GM18951 (cell line): ENCODE results near the gene ARSB.

Source experiments
- POLR2A ChIP-seq: IDR thresholded peaks from 4 replicates; pipeline ENCODE4 v1.6.1; 2011; ENCODE audit warnings: mild to moderate bottlenecking; ENCODE audit not compliant: insufficient read length, insufficient read depth; ENCODE audit errors: extremely low read depth
- in situ Hi-C: fragments of 300-500 bp; cut with MboI; formaldehyde crosslinking; loops from one replicate; pipeline ENCODE4 v1.12.0; 2022; ENCODE audit warnings: low sequenced_read_pairs, mixed read lengths, inconsistent platforms; ENCODE audit not compliant: unreplicated experiment

Gene ARSB

DNA sequence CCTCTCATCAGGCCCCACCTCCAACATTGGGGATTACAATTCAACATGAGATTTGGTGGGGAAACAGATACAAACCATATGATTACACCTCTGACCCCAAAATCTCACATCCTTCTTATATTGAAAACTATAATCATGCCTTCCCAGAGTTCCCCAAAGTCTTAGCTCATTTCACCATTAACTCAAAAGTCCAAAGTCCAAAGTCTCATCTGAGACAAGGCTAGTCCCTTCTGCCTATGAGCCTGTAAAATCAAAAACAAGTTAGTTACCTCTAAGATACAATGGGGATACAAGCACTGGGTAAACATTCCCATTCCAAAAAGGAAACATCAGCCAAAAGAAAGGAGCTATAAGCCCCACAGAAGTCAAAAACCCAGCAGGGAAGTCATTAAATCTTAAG is 26.8 kb upstream of the ARSB start:
- in situ Hi-C loops = loop anchor here (25.0 kb wide), 1 partner anchor 450 kb away; no protein-coding TSS in a partner anchor

DNA sequence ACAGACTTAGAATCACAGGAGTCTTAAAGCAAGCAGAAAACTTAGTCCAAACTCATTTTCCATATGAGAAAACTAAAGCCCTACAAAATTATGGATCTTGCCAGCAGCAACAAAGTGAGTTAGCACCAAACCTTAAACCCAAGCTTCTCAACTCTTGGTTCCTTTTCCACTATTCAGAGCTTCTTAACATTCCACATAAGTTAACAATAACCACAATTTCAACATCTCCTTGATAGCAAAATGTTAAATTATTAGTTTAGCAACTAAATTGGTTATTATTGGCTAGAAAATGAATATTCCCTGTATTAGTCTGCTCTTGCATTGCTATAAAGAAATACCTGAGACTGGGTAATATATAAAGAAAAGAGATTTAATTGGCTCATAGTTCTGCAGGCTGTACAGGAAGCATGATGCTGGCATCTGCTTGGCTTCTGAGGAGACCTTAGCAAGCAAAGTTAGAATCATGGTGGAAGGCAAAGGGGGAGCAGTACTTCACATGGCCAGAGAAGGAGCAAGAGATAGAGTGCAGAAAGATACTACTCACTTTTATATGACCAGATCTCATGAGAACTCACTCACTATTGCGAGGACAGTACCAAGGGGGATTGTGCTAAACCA is 26.2 kb upstream of the ARSB start:
- no peak for TF ChIP-seq POLR2A
- in situ Hi-C loops = loop anchor here (25.0 kb wide), 1 partner anchor 451 kb away; no protein-coding TSS in a partner anchor

More for the DNA sequence above, 26.8 kb upstream of the ARSB start:
- no peak for TF ChIP-seq POLR2A

DNA sequence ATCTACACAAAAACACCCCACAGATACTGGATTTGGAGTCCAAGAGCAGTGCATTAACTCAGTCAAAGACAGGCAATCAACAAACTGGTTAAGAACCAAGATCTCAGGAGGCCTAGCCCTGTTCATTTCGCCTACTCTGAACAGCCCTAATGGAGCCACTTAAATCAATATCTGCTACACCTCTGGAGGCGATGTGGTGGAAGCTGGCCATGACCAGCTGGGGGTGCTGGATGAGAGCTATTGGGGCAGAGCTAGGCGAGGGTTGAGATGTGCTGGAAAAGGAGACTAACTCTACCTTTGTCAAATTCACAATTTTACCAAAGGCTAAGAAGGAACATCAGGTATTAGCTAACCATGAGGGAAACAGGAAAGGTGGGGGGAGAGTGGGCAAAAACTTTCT is 23.3 kb upstream of the ARSB start:
- TF ChIP-seq POLR2A = no peak
- in situ Hi-C loops = loop anchor here (25.0 kb wide), 1 partner anchor 454 kb away; no protein-coding TSS in a partner anchor

DNA sequence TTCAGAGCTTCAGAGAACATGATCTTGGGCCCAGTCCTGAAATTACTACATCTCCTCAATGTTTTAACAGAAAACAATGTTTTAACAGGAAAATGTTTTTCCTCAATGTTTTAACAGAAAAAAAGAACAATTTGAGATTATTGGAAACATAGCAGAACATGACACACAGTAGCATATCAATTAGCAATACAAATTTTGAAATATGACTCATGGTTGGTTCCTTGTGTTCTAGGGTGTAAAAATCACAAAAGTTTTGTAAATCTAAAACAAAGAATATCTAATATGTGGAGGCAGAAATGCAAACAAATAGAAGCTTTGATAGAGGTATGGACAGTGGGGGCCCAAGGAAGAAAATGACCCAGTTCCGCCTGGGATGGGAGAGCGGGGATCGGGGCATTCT is 22.8 kb upstream of the ARSB start:
- TF ChIP-seq POLR2A = no peak
- in situ Hi-C loops = loop anchor here (25.0 kb wide), 1 partner anchor 454 kb away; no protein-coding TSS in a partner anchor

DNA sequence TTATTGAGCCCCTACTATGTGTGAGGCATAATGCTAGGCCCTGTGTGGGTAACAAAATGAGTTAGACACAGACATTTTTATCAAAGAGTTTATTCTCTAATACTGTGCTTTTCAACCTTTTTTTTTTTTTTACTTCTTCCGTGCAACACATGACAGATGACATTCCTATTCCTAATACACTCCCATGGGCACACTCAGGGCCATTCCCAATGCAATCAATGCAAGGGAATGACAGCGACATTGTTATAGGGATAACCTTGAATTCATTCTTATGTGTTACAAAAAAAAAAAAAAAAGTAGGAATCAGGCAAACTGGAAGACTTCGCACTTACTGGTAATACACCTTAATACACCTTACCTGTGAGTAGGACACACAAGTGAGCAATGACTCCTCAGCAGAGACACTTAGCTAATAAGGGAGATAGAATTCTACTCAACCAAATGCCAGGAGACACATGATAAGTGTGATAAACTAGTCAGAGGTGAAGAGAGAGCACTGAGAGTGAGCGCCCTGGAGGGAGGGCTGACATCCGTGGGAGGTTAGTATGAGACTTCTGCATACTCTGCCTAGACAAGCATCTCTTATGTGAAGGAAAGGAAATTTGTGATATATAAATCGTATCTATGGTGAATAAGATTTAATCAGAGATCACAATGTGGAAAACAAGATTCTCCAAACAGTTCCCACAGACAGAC is 21.0 kb upstream of the ARSB start:
- no peak for TF ChIP-seq POLR2A
- in situ Hi-C loops = loop anchor here (25.0 kb wide), 1 partner anchor 456 kb away; no protein-coding TSS in a partner anchor

DNA sequence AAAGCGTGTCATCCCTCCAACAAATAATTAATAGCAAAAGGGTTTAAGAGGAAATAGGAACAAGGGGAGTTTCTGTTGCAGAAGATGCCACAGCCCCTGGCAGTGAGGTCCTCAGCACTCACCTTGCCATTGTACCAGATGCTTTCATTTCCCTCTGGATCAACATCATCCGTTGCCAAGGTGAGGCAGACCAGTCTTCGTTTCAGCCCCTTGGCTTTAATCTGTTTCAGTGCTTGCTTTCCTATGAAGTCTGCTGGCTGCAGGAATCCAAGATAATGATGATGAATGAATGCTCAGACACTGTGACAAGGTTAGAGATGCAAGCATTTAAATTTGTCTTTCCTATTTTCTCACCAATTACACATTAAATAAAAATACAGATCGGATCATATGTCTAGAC is 20.0 kb upstream of the ARSB start:
- in situ Hi-C loops = loop anchor here (25.0 kb wide), 1 partner anchor 457 kb away; no protein-coding TSS in a partner anchor
- no peak for TF ChIP-seq POLR2A

DNA sequence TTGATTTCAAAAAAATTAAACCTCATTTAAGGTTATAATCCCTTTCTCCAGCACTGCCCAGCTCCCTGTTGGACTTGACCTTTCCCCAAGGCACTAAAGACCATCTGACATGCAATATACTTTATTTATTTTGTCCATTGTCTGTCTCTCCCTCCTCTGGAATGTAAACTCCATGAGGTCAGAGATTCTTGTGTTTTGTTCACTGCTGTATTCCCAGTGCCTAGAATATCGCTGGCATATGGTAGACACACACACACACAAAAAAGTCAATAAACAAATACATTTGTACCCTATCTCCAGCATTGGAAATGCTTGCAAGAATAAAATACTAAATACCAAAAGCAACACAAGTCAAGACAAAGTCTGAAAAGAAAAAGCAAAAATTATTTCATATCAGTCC is 17.3 kb upstream of the ARSB start:
- TF ChIP-seq POLR2A = no peak
- in situ Hi-C loops = loop anchor here (25.0 kb wide), 1 partner anchor 460 kb away; no protein-coding TSS in a partner anchor

DNA sequence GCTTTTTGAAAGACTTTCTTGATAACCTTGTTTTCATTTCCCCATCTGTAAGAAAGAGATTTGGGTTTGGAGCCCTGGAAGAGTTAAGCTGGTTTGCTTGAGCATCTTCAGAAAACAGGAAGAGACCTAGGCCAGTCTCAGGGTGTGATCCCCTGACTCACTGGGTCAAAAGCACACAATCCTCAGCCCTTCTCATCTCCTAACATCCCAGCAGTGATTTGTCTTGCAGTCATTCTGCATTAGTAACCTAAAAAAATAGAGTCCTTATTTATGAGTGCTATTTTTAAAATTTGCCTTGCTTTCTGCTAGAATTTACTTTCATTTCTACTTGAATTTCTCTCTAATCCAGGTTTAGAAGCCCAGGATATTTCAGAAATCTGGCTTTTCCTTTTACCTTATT is 16.4 kb upstream of the ARSB start:
- in situ Hi-C loops = loop anchor here (25.0 kb wide), 1 partner anchor 461 kb away; no protein-coding TSS in a partner anchor
- no peak for TF ChIP-seq POLR2A

DNA sequence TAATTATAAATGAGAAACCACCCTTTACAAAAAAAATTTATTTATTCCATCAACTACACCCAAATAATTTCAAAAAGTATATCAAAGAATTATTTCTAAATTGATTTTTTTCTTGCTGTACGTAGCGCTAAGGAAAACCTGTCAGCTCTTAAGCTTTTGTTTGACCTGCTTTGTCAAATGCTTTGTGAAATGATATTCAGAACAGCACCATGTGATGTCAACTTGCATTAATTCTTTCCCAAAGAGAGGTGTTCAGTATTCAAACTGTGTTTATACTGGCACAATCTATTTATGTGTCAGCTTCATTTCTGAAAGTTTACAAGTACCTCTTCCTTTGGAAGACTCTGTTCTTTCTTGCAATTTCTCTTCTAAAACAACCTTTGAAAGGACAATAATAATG is 12.0 kb upstream of the ARSB start:
- TF ChIP-seq POLR2A = no peak
- in situ Hi-C loops = no loop called here

DNA sequence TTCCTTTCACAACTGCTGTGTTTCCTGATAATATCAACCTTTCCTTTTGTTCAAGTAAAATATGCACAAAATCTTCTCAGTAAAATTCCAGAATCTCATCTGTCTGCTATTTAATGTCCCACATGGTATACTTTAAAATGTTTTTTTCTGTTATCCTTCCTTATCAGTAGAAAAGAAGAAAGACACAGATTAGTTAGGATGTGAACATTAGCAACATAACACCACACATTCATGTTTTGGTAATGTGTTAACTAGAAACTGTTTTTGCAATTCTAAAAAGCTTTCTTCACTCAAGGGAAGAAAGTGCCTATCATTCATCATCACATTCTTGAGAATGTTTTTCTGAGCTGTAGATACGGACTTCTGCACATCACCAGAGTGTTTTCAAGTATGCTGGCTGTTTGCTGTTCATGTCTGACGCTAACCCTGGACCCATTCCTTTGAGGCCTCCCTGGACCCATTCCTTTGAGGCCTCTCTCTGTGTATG is 10.5 kb upstream of the ARSB start:
- TF ChIP-seq POLR2A = no peak
- in situ Hi-C loops = no loop called here

DNA sequence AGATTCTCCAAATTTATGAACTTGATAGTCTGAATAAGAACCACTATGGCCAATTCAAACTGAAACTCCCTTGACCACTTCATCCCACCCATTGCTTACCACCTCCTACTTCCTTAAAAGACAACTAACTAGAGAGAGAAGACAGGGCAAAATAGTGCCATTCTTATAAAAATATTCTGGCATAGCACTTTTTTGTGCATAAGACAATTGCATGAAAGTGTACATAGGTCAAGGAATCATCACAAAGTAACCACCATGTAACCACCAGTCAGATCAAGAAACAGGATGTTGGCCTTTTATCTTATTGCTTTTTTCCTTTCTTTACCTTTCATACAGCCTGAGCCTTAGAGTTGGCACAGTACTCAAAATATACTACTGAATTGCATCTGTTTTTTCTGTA is 8.1 kb upstream of the ARSB start:
- TF ChIP-seq POLR2A = no peak
- in situ Hi-C loops = no loop called here

DNA sequence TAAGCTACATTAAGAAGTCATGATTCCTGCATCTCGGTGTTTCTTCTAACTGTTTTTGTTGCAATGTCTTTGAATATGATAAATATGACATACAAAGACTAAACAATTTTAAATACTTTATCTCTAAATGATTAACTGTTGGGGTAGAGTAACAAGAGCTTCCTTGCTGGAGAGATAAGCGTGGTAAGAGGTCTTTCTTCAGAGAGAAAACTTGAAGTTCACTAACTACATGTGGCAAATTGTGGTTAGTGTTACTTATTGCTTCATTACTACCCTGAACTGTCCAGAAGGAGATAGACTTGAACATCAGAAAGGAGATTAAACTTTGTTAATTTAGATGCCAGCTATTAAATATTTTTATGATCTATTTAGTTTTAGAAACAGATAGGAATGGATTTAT is 7.0 kb upstream of the ARSB start:
- TF ChIP-seq POLR2A = no peak
- in situ Hi-C loops = no loop called here

DNA sequence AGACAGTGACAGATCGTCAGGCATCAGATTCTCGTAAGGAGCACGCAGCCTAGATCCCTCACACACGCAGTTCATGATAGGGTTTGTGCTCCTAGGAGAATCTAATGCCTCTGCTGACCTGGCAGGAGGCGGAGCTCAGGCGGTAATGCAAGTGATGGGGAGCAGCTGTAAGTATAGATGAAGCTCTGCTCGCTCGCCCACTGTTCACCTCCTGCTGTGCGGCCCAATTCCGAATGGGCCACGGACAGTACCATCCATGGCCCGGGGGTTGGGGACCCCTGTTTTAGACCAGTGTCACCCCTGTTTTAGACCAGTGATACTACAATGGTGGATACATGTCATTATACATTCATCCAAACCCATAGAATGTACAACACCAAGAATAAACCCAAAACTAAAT is 4.0 kb upstream of the ARSB start:
- no peak for TF ChIP-seq POLR2A
- in situ Hi-C loops = no loop called here
